Calu3 (cell line): ENCODE measurements around the gene LCOR. TPM values are rescaled to one million over a fixed set of nuclear protein-coding genes. Genes with fewer than 3 reads are reported as not detected.

Experiments used
- BruUV-seq: library from RNA; stranded (reverse); fragments of 400-500 nt; replicated peaks from 2 replicates; lab custom pipeline; 2021; lab: Mats Ljungman, UMichigan
- CTCF ChIA-PET: fragments of 300-600 bp; sonication (Branson Sonifier 250); formaldehyde crosslinking; loops from one replicate; lab custom pipeline; 2022; ENCODE audit warnings: antibody characterized with exemption; lab: Charles Lee
- DNase-seq: peaks from one replicate; pipeline ENCODE4 v3.0.0; 2022
- H3K27ac Mint-ChIP-seq: one replicate; pipeline ENCODE4 v1.8.0; 2022; ENCODE audit warnings: mixed read lengths; ENCODE audit not compliant: unreplicated experiment
- H3K27me3 Mint-ChIP-seq: one replicate; pipeline ENCODE4 v1.8.0; 2022; ENCODE audit warnings: mixed read lengths; ENCODE audit not compliant: unreplicated experiment
- H3K36me3 Mint-ChIP-seq: one replicate; pipeline ENCODE4 v1.8.0; 2022; ENCODE audit warnings: mild to moderate bottlenecking, moderate library complexity, mixed read lengths; ENCODE audit not compliant: insufficient read depth, unreplicated experiment
- H3K4me1 Mint-ChIP-seq: one replicate; pipeline ENCODE4 v1.8.0; 2022; ENCODE audit warnings: mild to moderate bottlenecking, low read depth, mixed read lengths; ENCODE audit not compliant: unreplicated experiment
- H3K4me3 Mint-ChIP-seq: one replicate; pipeline ENCODE4 v1.8.0; 2022; ENCODE audit warnings: mild to moderate bottlenecking, low read depth, moderate library complexity, mixed read lengths; ENCODE audit not compliant: unreplicated experiment
- H3K9me3 Mint-ChIP-seq: one replicate; pipeline ENCODE4 v1.8.0; 2022; ENCODE audit warnings: low read depth, mixed read lengths; ENCODE audit not compliant: unreplicated experiment
- CTCF ChIP-seq: fragments of 200-600 bp; IDR thresholded peaks from one replicate; pipeline ENCODE4 v1.8.0; 2022; ENCODE audit warnings: antibody characterized with exemption; ENCODE audit not compliant: unreplicated experiment
- intact Hi-C: fragments of 100-400 bp; cut with micrococcal nuclease; formaldehyde crosslinking; loops from one replicate; pipeline ENCODE4 v1.10.0; 2022; ENCODE audit not compliant: unreplicated experiment
- total RNA-seq: library from RNA; stranded (reverse); gene quantifications from 2 replicates; pipeline ENCODE4 v1.2.3, GENCODE V29; 2022

LCOR gene
- total RNA-seq, 1 experiment from 2014 or later: 50.1 TPM

- CTCF ChIA-PET: no interaction called here
- Mint-ChIP-seq H3K36me3 (no peaks in the 10 kb centered on the region), H3K9me3 (peaks cover 2% of the 10 kb centered on the region), H3K27ac (no peak overlapping the region), H3K4me1 (no peaks in the 10 kb centered on the region), H3K27me3 (peaks cover 16% of the 10 kb centered on the region), H3K4me3 (no peak overlapping the region)
- intact Hi-C loops: no loop called here
- no TSS peak for BruUV-seq
- no peak for DNase-seq
- TF ChIP-seq CTCF: no peak
These were observed 172.5 kb downstream of the LCOR start for GRCh38 chr10:97004591-97004990.

DNA sequence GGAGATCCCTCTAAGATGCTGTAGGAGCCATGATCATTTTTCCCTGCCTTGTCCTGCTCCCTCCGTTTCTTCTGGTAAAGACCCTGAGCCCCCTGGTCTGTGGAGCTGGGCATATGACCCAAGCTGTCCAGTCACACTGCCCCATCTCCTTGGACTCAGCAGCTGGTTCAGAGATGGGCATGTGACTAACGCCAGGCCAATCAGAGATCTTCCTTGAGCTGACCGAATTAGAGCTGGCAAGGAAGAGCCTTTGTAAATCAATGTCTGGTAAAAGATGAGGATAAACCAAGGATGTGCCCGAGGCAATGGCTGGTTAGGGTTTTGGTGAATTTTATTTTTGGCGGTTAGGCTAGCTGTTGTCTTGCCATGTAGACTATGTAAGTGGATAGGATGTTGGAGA, 173.3 kb downstream of the LCOR start:
- intact Hi-C loops: no loop called here
- BruUV-seq: no TSS peak
- TF ChIP-seq CTCF: no peak
- CTCF ChIA-PET: interaction anchor here (1.2 kb wide), 1 partner anchor 33 kb away, joined by 4 read pairs; no protein-coding TSS in a partner anchor
- H3K36me3 Mint-ChIP-seq: no peaks in the 10 kb centered on the region
- H3K9me3 Mint-ChIP-seq: peaks cover 2% of the 10 kb centered on the region
- H3K4me3 Mint-ChIP-seq: no peak overlapping the region
- no peaks in the 10 kb centered on the region for H3K4me1 Mint-ChIP-seq
- no peak for DNase-seq
- peaks cover 21% of the 10 kb centered on the region for H3K27me3 Mint-ChIP-seq
- no peak overlapping the region for H3K27ac Mint-ChIP-seq

DNA sequence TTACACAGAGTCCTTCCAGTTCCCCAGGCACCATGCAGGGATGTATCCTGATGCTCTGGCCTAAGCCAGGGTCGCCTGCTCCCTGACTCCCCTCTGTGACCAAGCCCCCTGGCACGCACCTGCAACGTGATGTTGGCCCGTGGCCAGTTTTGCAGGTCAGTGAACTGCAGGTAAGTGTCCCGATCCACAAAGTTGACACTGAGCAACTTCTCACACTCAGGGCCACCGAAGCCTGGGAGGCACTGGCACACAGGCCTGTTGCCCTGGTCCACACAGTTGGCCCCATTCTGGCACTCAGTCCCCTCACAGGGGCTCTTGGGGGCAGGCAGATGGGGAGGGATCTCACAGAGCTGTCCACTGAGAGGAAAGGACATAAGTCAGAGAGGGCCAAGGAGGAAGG, 174.3 kb downstream of the LCOR start:
- Mint-ChIP-seq H3K4me1 (no peaks in the 10 kb centered on the region), H3K9me3 (peaks cover 2% of the 10 kb centered on the region), H3K27ac (no peak overlapping the region), H3K27me3 (peaks cover 31% of the 10 kb centered on the region), H3K36me3 (no peaks in the 10 kb centered on the region), H3K4me3 (no peak overlapping the region)
- no TSS peak for BruUV-seq
- CTCF ChIA-PET: interaction anchor here (1.2 kb wide), 1 partner anchor 32 kb away, joined by 4 read pairs; no protein-coding TSS in a partner anchor
- no peak for DNase-seq
- intact Hi-C loops: no loop called here
- TF ChIP-seq CTCF: no peak

GRCh38 chr10:97007417-97007816, 175.3 kb downstream of the LCOR start:
- no peak for DNase-seq
- H3K27ac Mint-ChIP-seq: no peak overlapping the region
- no peak for TF ChIP-seq CTCF
- H3K9me3 Mint-ChIP-seq: peaks cover 2% of the 10 kb centered on the region
- H3K27me3 Mint-ChIP-seq: peaks cover 41% of the 10 kb centered on the region
- CTCF ChIA-PET: no interaction called here
- intact Hi-C loops: no loop called here
- no peaks in the 10 kb centered on the region for H3K36me3 Mint-ChIP-seq
- H3K4me3 Mint-ChIP-seq: no peak overlapping the region
- H3K4me1 Mint-ChIP-seq: no peaks in the 10 kb centered on the region
- BruUV-seq: no TSS peak
